ENCODE measurements around the gene CST3. TPM values are rescaled to one million over a fixed set of nuclear protein-coding genes. Genes with fewer than 3 reads are reported as not detected.

The CST3 gene
- total RNA-seq, 1 experiment from 2014 or later, result 181 TPM

DNA sequence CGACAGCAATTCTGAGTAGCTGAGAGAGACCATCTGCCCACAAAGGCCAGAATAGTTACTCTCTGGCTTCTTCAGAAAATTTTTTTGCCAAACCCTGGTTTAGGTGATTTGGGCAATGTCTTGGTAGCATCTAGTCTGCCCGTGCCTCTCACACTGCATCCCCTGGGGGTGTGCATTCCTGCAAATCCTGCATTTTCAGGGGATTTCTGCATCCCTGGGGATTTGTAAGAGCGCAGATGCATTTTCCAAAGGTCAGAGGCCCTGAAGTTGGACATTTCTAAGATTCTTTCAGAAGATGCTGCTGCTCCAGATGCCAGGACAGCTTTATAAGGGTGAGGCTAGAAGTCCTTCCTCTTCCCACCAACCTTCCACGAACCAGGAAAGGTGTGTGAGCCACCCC is 36.0 kb downstream of the CST3 start:
- TF ChIP-seq TCF7L2 (IDR thresholded peaks at IDR 0.05; ENCODE audit: borderline replicate concordance, extremely low read depth, insufficient read depth, insufficient read length) (no peak), ZNF274 (IDR thresholded peaks at IDR 0.05; ENCODE audit: low read depth, low read length) (no peak), REST (IDR thresholded peaks at IDR 0.05; ENCODE audit: low read depth) (no peak), ELF1 (IDR thresholded peaks at IDR 0.05; ENCODE audit: borderline replicate concordance, low read depth) (no peak), JUND (IDR thresholded peaks at IDR 0.05) (no peak), POLR2A (IDR thresholded peaks at IDR 0.05; ENCODE audit: borderline replicate concordance, extremely low read depth, insufficient read depth, insufficient read length) (no peak), EGR1 (IDR thresholded peaks at IDR 0.05; ENCODE audit: low read depth) (no peak)
- peaks cover 46% of the 10 kb centered on the region for H3K27me3 ChIP-seq (ENCODE audit: insufficient read depth, low read length)
- no peaks in the 10 kb centered on the region for H3K36me3 ChIP-seq (ENCODE audit: control insufficient read depth in 1 of 2, insufficient read depth in 2 of 2, low read length in 2 of 2)
- ATAC-seq (no peak), DNase-seq (ENCODE audit: low read depth, low spot score) (no peak)
- BruUV-seq (replicated peaks), result no TSS peak
- H4K20me1 ChIP-seq (ENCODE audit: insufficient read depth), result no peaks in the 10 kb centered on the region
- intact Hi-C loops (cut with micrococcal nuclease), result no loop called here
- no peaks in the 10 kb centered on the region for H3K9me3 ChIP-seq (ENCODE audit: control insufficient read depth in 1 of 2, insufficient read depth in 1 of 2, low read depth in 1 of 2, low read length in 2 of 2)
- H3K4me3 ChIP-seq (replicated peaks in 1 of 2; ENCODE audit: low read depth in 1 of 2, low read length in 2 of 2), result no peak overlapping the region
- H3K4me2 ChIP-seq (ENCODE audit: low read length), result no peak overlapping the region
- H2AFZ ChIP-seq (ENCODE audit: low read depth, low read length, poor library complexity, severe bottlenecking), result no peak overlapping the region
- ChIA-PET CTCF (no interaction called here), POLR2A (no interaction called here), RAD21 (ENCODE audit: low non-redundant PET in 1 of 2, low total read pairs in 2 of 2, uncharacterized antibody in 2 of 2, unreplicated experiment in 2 of 2) (no interaction called here)
- H3K27ac ChIP-seq (ENCODE audit: low read depth, low read length), result no peak overlapping the region
- no peak overlapping the region for H3K9ac ChIP-seq (ENCODE audit: low read length)
- H3K79me2 ChIP-seq (ENCODE audit: insufficient read depth, low read length), result no peaks in the 10 kb centered on the region
- no peaks in the 10 kb centered on the region for H3K4me1 ChIP-seq (ENCODE audit: control insufficient read depth in 1 of 2, insufficient read depth in 2 of 2, low read length in 2 of 2)
- no peaks in the 10 kb centered on the region for H3K9me2 ChIP-seq (ENCODE audit: insufficient read depth)

- no peak for ATAC-seq
- Histone ChIP-seq H3K79me2 (ENCODE audit: insufficient read depth, low read length) (no peaks in the 10 kb centered on the region), H3K9me3 (ENCODE audit: control insufficient read depth in 1 of 2, insufficient read depth in 1 of 2, low read depth in 1 of 2, low read length in 2 of 2) (no peaks in the 10 kb centered on the region), H2AFZ (ENCODE audit: low read depth, low read length, poor library complexity, severe bottlenecking) (no peak overlapping the region), H3K4me1 (ENCODE audit: control insufficient read depth in 1 of 2, insufficient read depth in 2 of 2, low read length in 2 of 2) (no peaks in the 10 kb centered on the region), H3K27ac (ENCODE audit: low read depth, low read length) (no peak overlapping the region), H3K9me2 (ENCODE audit: insufficient read depth) (no peaks in the 10 kb centered on the region), H3K4me3 (replicated peaks in 1 of 2; ENCODE audit: low read depth in 1 of 2, low read length in 2 of 2) (no peak overlapping the region), H3K36me3 (ENCODE audit: control insufficient read depth in 1 of 2, insufficient read depth in 2 of 2, low read length in 2 of 2) (no peaks in the 10 kb centered on the region), H3K27me3 (ENCODE audit: insufficient read depth, low read length) (peaks cover 48% of the 10 kb centered on the region), H4K20me1 (ENCODE audit: insufficient read depth) (no peaks in the 10 kb centered on the region), H3K4me2 (ENCODE audit: low read length) (no peak overlapping the region), H3K9ac (ENCODE audit: low read length) (no peak overlapping the region)
- BruUV-seq (replicated peaks), result no TSS peak
- intact Hi-C loops (cut with micrococcal nuclease), result no loop called here
- CTCF ChIA-PET, result no interaction called here
- RAD21 ChIA-PET (ENCODE audit: low non-redundant PET in 1 of 2, low total read pairs in 2 of 2, uncharacterized antibody in 2 of 2, unreplicated experiment in 2 of 2), result no interaction called here
- POLR2A ChIA-PET, result no interaction called here
- no peak for DNase-seq (ENCODE audit: low read depth, low spot score)
- TF ChIP-seq REST (IDR thresholded peaks at IDR 0.05; ENCODE audit: low read depth) (no peak), POLR2AphosphoS5 (IDR thresholded peaks at IDR 0.05; ENCODE audit: low read depth, low read length) (no peak), ZFX (IDR thresholded peaks at IDR 0.05) (no peak), ZBTB33 (IDR thresholded peaks at IDR 0.05; ENCODE audit: extremely low read depth, insufficient replicate concordance, low read length) (no peak), POLR2A (IDR thresholded peaks at IDR 0.05; ENCODE audit: borderline replicate concordance, extremely low read depth, insufficient read depth, insufficient read length) (no peak), SIN3A (IDR thresholded peaks at IDR 0.05; ENCODE audit: low read depth) (no peak), CBX3 (IDR thresholded peaks at IDR 0.05; ENCODE audit: low read depth) (no peak), ZNF274 (IDR thresholded peaks at IDR 0.05; ENCODE audit: low read depth, low read length) (no peak)
These were observed 39.3 kb downstream of the CST3 start for GRCh38 chr20:23598481-23598880.

All from HCT116 (cell line).